ENCODE data around the gene IFITM1. TPM values are rescaled to one million over a fixed set of nuclear protein-coding genes. Genes with fewer than 3 reads are reported as not detected.

IFITM1 gene
- total and polyA plus RNA-seq, 2 of the 8 experiments (the other 6 are each of a cell fraction or from before 2014, with no cell fraction given): 394 to 1,464 TPM

DNA sequence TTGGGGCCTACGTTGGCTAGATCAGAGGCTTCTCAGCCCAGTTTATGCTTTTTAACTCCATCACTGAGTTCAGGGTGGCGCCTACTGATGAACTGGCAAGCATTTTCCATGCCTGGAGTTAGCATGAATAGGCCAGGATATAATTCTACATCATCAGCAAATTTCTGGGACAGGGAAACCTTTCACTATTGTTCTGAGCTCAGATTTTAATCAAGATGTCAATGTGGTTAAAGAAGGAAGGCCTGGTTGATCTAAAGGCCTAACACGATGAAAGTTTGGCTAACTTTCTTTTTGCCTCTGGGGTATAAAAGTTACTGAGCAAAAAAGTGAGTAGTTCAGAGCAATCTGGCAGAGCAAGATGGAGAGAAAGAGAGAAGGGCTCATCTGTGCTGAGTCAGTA, 28.5 kb downstream of the IFITM1 start:
- CTCF ChIA-PET (ENCODE audit: partially characterized antibody): interaction anchor here (0.6 to 5.6 kb wide), 3 partner anchors 13 to 41 kb away, joined by 3 to 22 read pairs (median 3); no protein-coding TSS in a partner anchor
- WGBS, 2 experiments (ENCODE audit: extremely low coverage in 1 of 2, insufficient coverage in 1 of 2, insufficient read length in 1 of 2, insufficient replicate concordance in 2 of 2, low coverage in 1 of 2, low lambda C conversion rate in 2 of 2, missing lambda C conversion rate in 1 of 2): 81% methylated on average over 3 of the region's 3 CpGs; no CpG with 5 or more reads in 1 of the 2 experiments
- no peaks in the 10 kb centered on the region for H3K23me2 ChIP-seq (ENCODE audit: low read depth, low read length)
- no peak for TF ChIP-seq TCF12 (IDR thresholded peaks at IDR 0.05; ENCODE audit: low read depth, low read length)
- TF ChIP-seq CEBPB (IDR thresholded peaks at IDR 0.05; ENCODE audit: low read depth, low read length): no peak
- no peak for TF ChIP-seq TEAD4 (IDR thresholded peaks at IDR 0.05; ENCODE audit: low read depth, low read length)
- no peak for TF ChIP-seq RXRA (IDR thresholded peaks at IDR 0.05; ENCODE audit: insufficient read depth, low read depth, low read length)
- TF ChIP-seq RAD21 (IDR thresholded peaks at IDR 0.05 in 1 of 2, conservative IDR thresholded peaks at IDR 0.05 in 1 of 2; ENCODE audit: low read depth in 2 of 2, low read length in 2 of 2): no peak
- TF ChIP-seq SIX5 (IDR thresholded peaks at IDR 0.05; ENCODE audit: low read depth, low read length): no peak
- no peak for TF ChIP-seq NRF1 (IDR thresholded peaks at IDR 0.05; ENCODE audit: low read depth, low read length)
- TF ChIP-seq SP1 (IDR thresholded peaks at IDR 0.05; ENCODE audit: low read depth, low read length): no peak
- TF ChIP-seq, protein P1, sequence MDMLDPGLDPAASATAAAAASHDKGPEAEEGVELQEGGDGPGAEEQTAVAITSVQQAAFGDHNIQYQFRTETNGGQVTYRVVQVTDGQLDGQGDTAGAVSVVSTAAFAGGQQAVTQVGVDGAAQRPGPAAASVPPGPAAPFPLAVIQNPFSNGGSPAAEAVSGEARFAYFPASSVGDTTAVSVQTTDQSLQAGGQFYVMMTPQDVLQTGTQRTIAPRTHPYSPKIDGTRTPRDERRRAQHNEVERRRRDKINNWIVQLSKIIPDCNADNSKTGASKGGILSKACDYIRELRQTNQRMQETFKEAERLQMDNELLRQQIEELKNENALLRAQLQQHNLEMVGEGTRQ (IDR thresholded peaks at IDR 0.05; ENCODE audit: low read length): no peak
- TF ChIP-seq NANOG (IDR thresholded peaks at IDR 0.05; ENCODE audit: insufficient read depth, low read depth, low read length, poor library complexity, severe bottlenecking): no peak
- TF ChIP-seq RFX5 (IDR thresholded peaks at IDR 0.05; ENCODE audit: borderline replicate concordance, low read depth, low read length): no peak
- TF ChIP-seq SIRT6 (IDR thresholded peaks at IDR 0.05; ENCODE audit: low read length): no peak
- TF ChIP-seq SIN3A (conservative IDR thresholded peaks at IDR 0.05 in 1 of 2, IDR thresholded peaks at IDR 0.05 in 1 of 2; ENCODE audit: low read depth in 1 of 2, low read length in 2 of 2): no peak

More for the DNA sequence above, 28.5 kb downstream of the IFITM1 start:
- no peak for FAIRE-seq
- no peak overlapping the region for H3K27ac ChIP-seq (ENCODE audit: low read depth, low read length)
- H2BK12ac ChIP-seq (ENCODE audit: low read depth, low read length): no peak overlapping the region
- H4K5ac ChIP-seq (ENCODE audit: insufficient read length, low read depth, low read length): no peak overlapping the region
- H4K91ac ChIP-seq (replicated peaks; ENCODE audit: insufficient read length, low read length): no peak overlapping the region
- no peak for DNase-seq (ENCODE audit: low read depth in 1 of 2, low spot score in 2 of 2)
- H4K20me1 ChIP-seq (replicated peaks in 1 of 2; ENCODE audit: control insufficient read depth in 1 of 2, insufficient read depth in 2 of 2, low read length in 2 of 2): no peaks in the 10 kb centered on the region
- no peak overlapping the region for H3K4ac ChIP-seq (replicated peaks; ENCODE audit: insufficient read length, low read depth, low read length)
- no peaks in the 10 kb centered on the region for H3K36me3 ChIP-seq (ENCODE audit: control insufficient read depth in 2 of 4, insufficient read depth in 4 of 4, low read length in 3 of 4)
- peaks cover 0 to 14% (median 9%) of the 10 kb centered on the region in 4 experiments; a peak in 5 of 7 replicates for H3K4me1 ChIP-seq (replicated peaks in 1 of 4; ENCODE audit: control insufficient read depth in 3 of 4, insufficient read depth in 4 of 4, low read length in 3 of 4)
- no peak overlapping the region; the same call in 1 of the 2 replicates for H3K18ac ChIP-seq (ENCODE audit: extremely low read depth, low read length)
- no peak overlapping the region for H3K14ac ChIP-seq (ENCODE audit: insufficient read length)
- H2BK15ac ChIP-seq (ENCODE audit: low read length): no peak overlapping the region
- no peaks in the 10 kb centered on the region for H3K9me3 ChIP-seq (ENCODE audit: insufficient read depth in 2 of 2, low read depth in 1 of 2, low read length in 1 of 2)
- no peak overlapping the region for H2AK5ac ChIP-seq (ENCODE audit: low read depth, low read length)
- no peak overlapping the region for H3K4me3 ChIP-seq (ENCODE audit: extremely low read depth in 1 of 4, insufficient read depth in 2 of 4, low read depth in 3 of 4, low read length in 4 of 4)
- H4K8ac ChIP-seq (ENCODE audit: extremely low read depth, insufficient read depth, low read length): no peak overlapping the region
- no peaks in the 10 kb centered on the region for H3K79me1 ChIP-seq (ENCODE audit: low read depth, low read length)
- no peak overlapping the region for H3K56ac ChIP-seq (replicated peaks; ENCODE audit: insufficient read length, low read depth, low read length)
- H2BK5ac ChIP-seq (ENCODE audit: low read depth, low read length): 0 out of 2 replicates have a peak overlapping the region, but pooled peaks have one; percentile 73
- no peak overlapping the region for H3K9ac ChIP-seq (replicated peaks in 1 of 4; ENCODE audit: extremely low read depth in 1 of 4, low read depth in 3 of 4, low read length in 3 of 4)
- POLR2A ChIA-PET (ENCODE audit: partially characterized antibody): interaction anchor here (0.8 to 2.4 kb wide), 4 partner anchors 11 to 25 kb away, joined by 3 to 5 read pairs (median 3); no protein-coding TSS in a partner anchor
- H3K79me2 ChIP-seq (ENCODE audit: control insufficient read depth in 1 of 2, insufficient read depth in 2 of 2, low read length in 2 of 2): no peaks in the 10 kb centered on the region
- no peak overlapping the region for H2BK120ac ChIP-seq (replicated peaks; ENCODE audit: low read depth, low read length)
- H3K27me3 ChIP-seq (replicated peaks in 1 of 4; ENCODE audit: control insufficient read depth in 3 of 4, extremely low read depth in 1 of 4, insufficient read depth in 3 of 4, low read length in 3 of 4): no peaks in the 10 kb centered on the region
- no peak overlapping the region for H2AFZ ChIP-seq (ENCODE audit: low read length)
- H3K23ac ChIP-seq (ENCODE audit: insufficient read length): no peak overlapping the region
- no peak overlapping the region; the same call in 1 of the 2 replicates for H2BK20ac ChIP-seq (ENCODE audit: low read length)
- no peak overlapping the region; a peak in 1 of 4 replicates for H3K4me2 ChIP-seq (ENCODE audit: insufficient read depth in 1 of 2, low read depth in 2 of 2, low read length in 2 of 2)
